Activated T-helper 17 cell treated with anti-CD3 and anti-CD28 coated beads, Interleukin-2, amount 50 U/mL, for 72 hours (primary cell): ENCODE data around the gene KRCC1. TPM values are rescaled to one million over a fixed set of nuclear protein-coding genes. Genes with fewer than 3 reads are reported as not detected.

Experiments used
- total RNA-seq, 2 donors: library from RNA; stranded (reverse); gene quantifications; one replicate each; pipeline ENCODE4 v1.2.3, GENCODE V29; 2022

The KRCC1 gene
- total RNA-seq, 2 donors from 2014 or later = 7.9 to 9.1 TPM

Other genes starting within 250 kb of the KRCC1 start
- 1 to 10 TPM in 1 of 2 donors, under 1 TPM in 1; 0.67 to 1.9 TPM for gene RGPD2, start 230.0 kb downstream of the KRCC1 start, total RNA-seq
- gene RNU2-63P, start 39.2 kb downstream of the KRCC1 start, total RNA-seq = 10 to 100 TPM; 10.2 to 46.5 TPM
- gene SMYD1, start 12.0 kb upstream of the KRCC1 start, total RNA-seq = not detected
- not detected for gene FABP1, start 72.3 kb upstream of the KRCC1 start, total RNA-seq
- 1 to 10 TPM in 1 of 2 donors, under 1 TPM in 1; 0.58 to 4.5 TPM for gene THNSL2, start 114.6 kb upstream of the KRCC1 start, total RNA-seq